Gastroesophageal sphincter (tissue), 4 donors: ENCODE results near the gene RIMBP2. TPM values are rescaled to one million over a fixed set of nuclear protein-coding genes. Genes with fewer than 3 reads are reported as not detected.

ENCODE experiments used
- ATAC-seq: fragments of 150-250 bp; one replicate; pipeline ENCODE4 v1.9.1; 2016; ENCODE audit warnings: mild to moderate bottlenecking, moderate library complexity
- H3K27ac ChIP-seq, 4 donors: fragments of 200-600 bp; sonication (generic) in 3 of 4; 1 replicate in 3 of 4; 2 replicates in 1 of 4; pipeline ENCODE4 v1.5.1; 2016 to 2019
- H3K27me3 ChIP-seq: fragments of 200-600 bp; sonication (generic); one replicate; pipeline ENCODE4 v1.5.1; 2019
- H3K36me3 ChIP-seq, 2 donors: fragments of 200-600 bp; sonication (generic); one replicate each; pipeline ENCODE4 v1.5.1; 2019; ENCODE audit warnings: control low read depth in 1 of 2
- H3K4me1 ChIP-seq, 3 donors: fragments of 200-600 bp; sonication (generic); 1 replicate in 2 of 3; 2 replicates in 1 of 3; pipeline ENCODE4 v1.5.1; 2016 to 2019; ENCODE audit warnings: control low read depth in 2 of 3
- H3K4me3 ChIP-seq, 2 donors: fragments of 200-600 bp; sonication (generic); one replicate each; pipeline ENCODE4 v1.5.1; 2019; ENCODE audit warnings: mild to moderate bottlenecking in 1 of 2, moderate library complexity in 1 of 2
- H3K9me3 ChIP-seq, 3 donors: fragments of 200-600 bp; sonication (generic); one replicate each; pipeline ENCODE4 v1.5.1; 2017 to 2019; ENCODE audit warnings: control low read depth in 2 of 3
- EP300 ChIP-seq: sonication (generic); formaldehyde crosslinking; IDR thresholded peaks from one replicate; pipeline ENCODE4 v1.6.1; 2017; ENCODE audit warnings: antibody characterized with exemption, mild to moderate bottlenecking
- POLR2A ChIP-seq, 2 donors: fragments of 450-650 bp; IDR thresholded peaks; one replicate each; pipeline ENCODE4 v1.6.1; 2017; ENCODE audit warnings: antibody characterized with exemption in 2 of 2, mild to moderate bottlenecking in 2 of 2, moderate library complexity in 1 of 2
- POLR2AphosphoS5 ChIP-seq: sonication (generic); formaldehyde crosslinking; IDR thresholded peaks from one replicate; pipeline ENCODE4 v1.6.1; 2017; ENCODE audit warnings: antibody characterized with exemption
- WGBS, 2 donors: methylation state at CpG; one replicate each; pipeline ENCODE4 v1.1.5; 2018; ENCODE audit warnings: low coverage in 1 of 2; 5-methylcytosine and 5-hydroxymethylcytosine counted together
- total RNA-seq, 4 donors: library from RNA; depleted of rRNA; stranded (reverse); fragments of >200 nt; gene quantifications; one replicate each; pipeline ENCODE4 v1.1.0, GENCODE V29; 2016
- TF ChIP-seq, protein P1 (sequence below), 4 experiments: fragments of 200-600 bp in 2 of 4; fragments of 450-650 bp in 2 of 4; sonication (generic) in 1 of 4; IDR thresholded peaks; one replicate each; pipeline ENCODE4 v1.5.1; 2017 to 2019; ENCODE audit warnings: antibody characterized with exemption in 4 of 4, mild to moderate bottlenecking in 2 of 4, moderate library complexity in 2 of 4

RIMBP2 gene
- total RNA-seq, 4 donors from 2014 or later, result 0.42 to 1.1 (median 0.60) TPM

DNA sequence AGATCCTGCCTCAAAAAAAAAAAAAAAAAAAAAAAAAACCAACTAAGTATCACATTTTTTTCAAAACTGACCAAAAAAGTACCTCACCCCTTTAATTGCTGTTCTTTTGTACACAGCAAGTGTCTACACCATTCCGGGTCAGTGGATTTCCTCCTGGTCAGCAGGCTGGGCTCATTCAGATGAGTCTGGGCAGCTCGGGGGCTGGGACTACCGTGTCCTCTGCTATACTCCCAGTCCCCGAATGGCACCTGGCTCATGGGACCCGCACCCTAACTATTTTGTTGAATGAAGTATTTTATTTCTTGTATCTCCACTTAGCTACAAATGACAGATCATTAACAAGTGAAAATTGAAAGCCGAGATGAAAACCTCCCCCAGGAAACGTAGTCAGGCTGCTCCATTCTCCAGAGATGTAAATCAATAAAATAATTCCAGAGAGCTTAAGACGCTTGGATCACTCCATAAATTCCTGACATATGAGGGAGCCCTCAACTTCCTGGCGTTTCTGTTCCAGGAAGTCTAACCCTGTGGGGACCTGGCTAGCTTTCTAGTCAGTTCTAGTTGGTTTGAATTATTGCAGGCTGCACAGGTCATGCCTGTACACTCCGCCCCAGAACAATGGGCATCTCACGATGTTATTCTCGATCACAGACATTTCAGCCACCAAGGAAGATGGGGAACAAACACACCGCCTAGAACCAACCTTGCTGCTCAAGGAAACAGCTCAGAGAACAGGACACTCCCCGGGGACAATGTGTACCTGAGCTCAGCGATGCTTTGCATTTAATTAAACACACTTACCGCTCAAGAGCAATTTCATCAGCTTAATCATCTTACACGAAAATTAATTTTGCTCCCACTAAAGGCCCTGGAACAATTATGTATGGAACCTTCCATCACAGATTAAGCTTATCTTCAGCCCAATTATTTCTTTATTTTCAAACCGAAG is 76.3 kb downstream of the RIMBP2 start:
- TF ChIP-seq, protein P1, sequence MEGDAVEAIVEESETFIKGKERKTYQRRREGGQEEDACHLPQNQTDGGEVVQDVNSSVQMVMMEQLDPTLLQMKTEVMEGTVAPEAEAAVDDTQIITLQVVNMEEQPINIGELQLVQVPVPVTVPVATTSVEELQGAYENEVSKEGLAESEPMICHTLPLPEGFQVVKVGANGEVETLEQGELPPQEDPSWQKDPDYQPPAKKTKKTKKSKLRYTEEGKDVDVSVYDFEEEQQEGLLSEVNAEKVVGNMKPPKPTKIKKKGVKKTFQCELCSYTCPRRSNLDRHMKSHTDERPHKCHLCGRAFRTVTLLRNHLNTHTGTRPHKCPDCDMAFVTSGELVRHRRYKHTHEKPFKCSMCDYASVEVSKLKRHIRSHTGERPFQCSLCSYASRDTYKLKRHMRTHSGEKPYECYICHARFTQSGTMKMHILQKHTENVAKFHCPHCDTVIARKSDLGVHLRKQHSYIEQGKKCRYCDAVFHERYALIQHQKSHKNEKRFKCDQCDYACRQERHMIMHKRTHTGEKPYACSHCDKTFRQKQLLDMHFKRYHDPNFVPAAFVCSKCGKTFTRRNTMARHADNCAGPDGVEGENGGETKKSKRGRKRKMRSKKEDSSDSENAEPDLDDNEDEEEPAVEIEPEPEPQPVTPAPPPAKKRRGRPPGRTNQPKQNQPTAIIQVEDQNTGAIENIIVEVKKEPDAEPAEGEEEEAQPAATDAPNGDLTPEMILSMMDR (IDR thresholded peaks at IDR 0.05), result no peak
- TF ChIP-seq EP300 (no peak), POLR2AphosphoS5 (no peak), POLR2A (IDR thresholded peaks at IDR 0.05) (no peak)
- 76 to 81% methylated on average over 16 to 18 of the region's 18 CpGs for WGBS, 2 donors
- no peak for ATAC-seq

DNA sequence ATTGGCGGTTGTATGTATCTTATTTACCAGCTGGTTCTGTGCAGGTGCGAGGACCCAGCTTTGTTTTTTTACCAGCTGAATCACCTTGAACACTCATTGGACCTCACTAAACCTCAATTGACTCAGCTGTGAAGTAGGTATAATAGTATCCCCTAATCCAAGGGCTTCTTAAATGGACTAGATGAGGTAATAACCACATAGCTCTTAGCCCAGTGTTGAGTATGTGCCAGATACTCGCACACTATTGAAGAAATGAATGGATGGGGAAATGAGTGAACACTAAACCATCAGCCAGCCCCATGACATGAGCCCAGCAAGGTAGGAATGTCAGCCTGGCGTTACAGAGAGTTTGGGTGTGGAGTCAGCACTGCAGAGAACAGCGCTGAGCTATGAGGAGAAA is 79.7 kb downstream of the RIMBP2 start:
- H3K4me1 ChIP-seq, result no peaks in the 10 kb centered on the region
- peaks cover 36% of the 10 kb centered on the region for H3K27me3 ChIP-seq
- ATAC-seq, result no peak
- no peak overlapping the region for H3K27ac ChIP-seq
- no peak overlapping the region for H3K4me3 ChIP-seq
- TF ChIP-seq, protein P1 (IDR thresholded peaks at IDR 0.05), result no peak
- TF ChIP-seq EP300, result no peak
- no peak for TF ChIP-seq POLR2A (IDR thresholded peaks at IDR 0.05)
- TF ChIP-seq POLR2AphosphoS5, result no peak
- no peaks in the 10 kb centered on the region for H3K36me3 ChIP-seq
- whole genome bisulfite sequencing, 2 donors, result 79 to 85% methylated on average over 3 of the region's 5 CpGs
- H3K9me3 ChIP-seq, result no peaks in the 10 kb centered on the region

More for the DNA sequence above, 76.3 kb downstream of the RIMBP2 start:
- H3K36me3 ChIP-seq, result no peaks in the 10 kb centered on the region
- no peak overlapping the region for H3K27ac ChIP-seq
- H3K9me3 ChIP-seq, result no peaks in the 10 kb centered on the region
- no peaks in the 10 kb centered on the region for H3K4me1 ChIP-seq
- H3K27me3 ChIP-seq, result peaks cover 17% of the 10 kb centered on the region
- H3K4me3 ChIP-seq, result no peak overlapping the region

DNA sequence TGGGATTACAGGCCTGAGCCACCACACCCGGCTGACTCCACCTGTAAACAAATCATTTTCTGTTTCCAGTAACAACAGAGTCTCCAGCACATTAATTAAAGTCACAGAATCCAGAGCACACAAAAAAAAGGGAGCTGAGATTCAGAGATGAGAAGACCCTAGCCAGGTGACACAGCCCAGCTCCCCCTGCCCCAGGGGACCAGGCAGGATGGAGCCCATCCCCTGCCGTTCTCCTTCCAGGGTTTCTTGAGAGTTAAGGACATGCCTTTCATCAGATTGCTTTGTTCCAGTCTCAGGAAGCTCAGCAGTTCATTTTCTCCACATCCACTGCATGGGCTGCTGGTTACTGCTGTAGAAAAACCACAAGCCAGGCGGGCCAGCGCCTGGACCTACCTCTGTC is 81.2 kb downstream of the RIMBP2 start:
- no peak overlapping the region for H3K27ac ChIP-seq
- H3K4me1 ChIP-seq, result no peaks in the 10 kb centered on the region
- H3K4me3 ChIP-seq, result no peak overlapping the region
- H3K27me3 ChIP-seq, result peaks cover 36% of the 10 kb centered on the region
- H3K36me3 ChIP-seq, result no peaks in the 10 kb centered on the region
- no peaks in the 10 kb centered on the region for H3K9me3 ChIP-seq
- no peak for ATAC-seq
- WGBS, 2 donors, result 40 to 52% methylated on average over 2 to 3 of the region's 4 CpGs
- TF ChIP-seq POLR2A (IDR thresholded peaks at IDR 0.05) (no peak), POLR2AphosphoS5 (no peak), EP300 (no peak)
- TF ChIP-seq, protein P1 (IDR thresholded peaks at IDR 0.05), result no peak

DNA sequence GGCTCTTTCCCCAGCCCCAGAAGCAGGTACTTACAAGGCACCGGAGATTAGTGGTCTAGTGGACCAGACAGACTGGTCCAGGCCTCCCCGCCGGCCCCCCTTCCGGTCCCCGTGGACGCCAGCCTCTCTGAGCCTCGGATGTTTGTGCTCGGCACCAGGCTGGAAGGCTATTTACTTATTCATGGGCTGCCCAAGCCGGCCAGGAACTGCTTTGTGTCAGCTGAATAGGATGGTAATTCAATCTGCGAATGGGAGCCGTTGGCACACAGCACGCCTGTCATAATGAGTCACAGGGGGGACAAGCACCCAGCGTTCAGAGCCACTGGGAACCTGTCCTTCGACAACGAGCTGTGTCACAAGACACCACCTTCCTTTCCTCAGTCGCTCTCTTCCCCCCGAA is 82.3 kb downstream of the RIMBP2 start:
- Histone ChIP-seq H3K27ac (no peak overlapping the region), H3K27me3 (peaks cover 36% of the 10 kb centered on the region), H3K36me3 (no peaks in the 10 kb centered on the region), H3K4me1 (no peaks in the 10 kb centered on the region), H3K4me3 (no peak overlapping the region), H3K9me3 (no peaks in the 10 kb centered on the region)
- TF ChIP-seq, protein P1 (IDR thresholded peaks at IDR 0.05), result no peak
- TF ChIP-seq POLR2A (IDR thresholded peaks at IDR 0.05) (no peak), POLR2AphosphoS5 (no peak), EP300 (no peak)
- 9 to 60% methylated on average over 1 to 13 of the region's 17 CpGs for WGBS, 2 donors
- ATAC-seq, result no peak

DNA sequence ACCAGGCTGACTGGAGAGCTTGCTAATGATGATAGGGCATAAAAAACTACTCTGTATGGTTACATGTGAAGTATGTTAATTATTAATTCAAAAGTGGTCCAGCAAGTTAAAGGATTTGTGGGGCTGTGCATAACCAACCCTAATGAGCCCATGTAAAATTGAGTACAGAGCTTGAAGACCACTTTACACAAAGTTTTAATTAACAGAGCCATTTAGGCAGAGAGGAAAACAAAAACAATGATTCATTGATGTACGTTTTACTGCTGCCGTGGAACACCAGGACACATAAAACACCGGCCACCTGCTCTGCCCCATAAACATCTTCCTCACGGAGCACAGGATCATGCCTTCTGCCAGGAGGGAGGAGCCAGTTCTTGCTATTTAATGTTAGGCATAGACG is 83.5 kb downstream of the RIMBP2 start:
- Histone ChIP-seq H3K27ac (no peak overlapping the region), H3K4me1 (no peaks in the 10 kb centered on the region), H3K9me3 (no peaks in the 10 kb centered on the region), H3K4me3 (no peak overlapping the region), H3K27me3 (peaks cover 36% of the 10 kb centered on the region), H3K36me3 (no peaks in the 10 kb centered on the region)
- TF ChIP-seq POLR2A (IDR thresholded peaks at IDR 0.05), result no peak
- TF ChIP-seq EP300, result no peak
- TF ChIP-seq, protein P1 (IDR thresholded peaks at IDR 0.05), result no peak
- no peak for TF ChIP-seq POLR2AphosphoS5
- ATAC-seq, result no peak
- 60 to 66% methylated on average over 5 of the region's 5 CpGs for WGBS, 2 donors
